MM.1S (cell line): ENCODE data around the gene PIGZ.

ENCODE experiments used
- DNase-seq: peaks from one replicate; pipeline ENCODE4 v3.0.0-alpha.2; 2015
- H2AFZ ChIP-seq: fragments of 300-600 bp; sonication (generic); 2 replicates; pipeline ENCODE4 v1.6.0; 2016; ENCODE audit warnings: antibody characterized with exemption, low read length
- H3F3A ChIP-seq: fragments of 300-600 bp; sonication (generic); 2 replicates; pipeline ENCODE4 v1.6.1; 2016; ENCODE audit warnings: mild to moderate bottlenecking, antibody characterized with exemption, low read length, moderate library complexity, mixed read lengths; ENCODE audit not compliant: insufficient read depth
- H3K27ac ChIP-seq: fragments of 300-600 bp; sonication (generic); 2 replicates; pipeline ENCODE4 v1.5.1; 2016; ENCODE audit warnings: mild to moderate bottlenecking, low read length
- H3K27me3 ChIP-seq: fragments of 300-600 bp; sonication (generic); replicated peaks from 2 replicates; pipeline ENCODE4 v1.6.0; 2016; ENCODE audit warnings: low read length; ENCODE audit not compliant: insufficient read depth
- H3K36me3 ChIP-seq: fragments of 300-600 bp; sonication (generic); replicated peaks from 2 replicates; pipeline ENCODE4 v1.6.1; 2016; ENCODE audit warnings: mild to moderate bottlenecking, low read length, mixed read lengths; ENCODE audit not compliant: insufficient read depth
- H3K4me1 ChIP-seq: fragments of 300-600 bp; sonication (generic); 2 replicates; pipeline ENCODE4 v1.6.1; 2016; ENCODE audit warnings: low read length, mixed read lengths
- H3K4me2 ChIP-seq: fragments of 300-600 bp; sonication (generic); 2 replicates; pipeline ENCODE4 v1.6.0; 2016; ENCODE audit warnings: low read depth, low read length
- H3K4me3 ChIP-seq: fragments of 300-600 bp; sonication (generic); 2 replicates; pipeline ENCODE4 v1.5.1; 2016; ENCODE audit warnings: low read length, mixed read lengths
- H3K79me2 ChIP-seq: fragments of 300-600 bp; sonication (generic); 2 replicates; pipeline ENCODE4 v1.6.1; 2016; ENCODE audit warnings: mixed run types, low read length, mixed read lengths
- H3K9ac ChIP-seq: fragments of 300-600 bp; sonication (generic); 2 replicates; pipeline ENCODE4 v1.6.1; 2016; ENCODE audit warnings: low read length, mixed read lengths
- H3K9me2 ChIP-seq: fragments of 300-600 bp; sonication (generic); replicated peaks from 2 replicates; pipeline ENCODE4 v1.6.1; 2016; ENCODE audit warnings: mild to moderate bottlenecking, low read length, mixed read lengths; ENCODE audit not compliant: insufficient read depth
- H3K9me3 ChIP-seq: fragments of 300-600 bp; sonication (generic); replicated peaks from 2 replicates; pipeline ENCODE4 v1.6.1; 2016; ENCODE audit warnings: mild to moderate bottlenecking, low read length, mixed read lengths; ENCODE audit not compliant: insufficient read depth
- H4K20me1 ChIP-seq: fragments of 300-600 bp; sonication (generic); 2 replicates; pipeline ENCODE4 v1.6.1; 2016; ENCODE audit warnings: mild to moderate bottlenecking, low read length, moderate library complexity, mixed read lengths; ENCODE audit not compliant: insufficient read depth
- EZH2 ChIP-seq: fragments of 300-600 bp; sonication (generic); optimal IDR thresholded peaks from 2 replicates; pipeline ENCODE3; 2017; ENCODE audit warnings: low read depth, mild to moderate bottlenecking, antibody characterized with exemption, low read length, mixed read lengths
- EZH2phosphoT487 ChIP-seq: fragments of 300-600 bp; sonication (generic); IDR thresholded peaks from 2 replicates; pipeline ENCODE4 v1.6.1; 2018; ENCODE audit warnings: antibody characterized with exemption, low read length
- TF ChIP-seq, protein P1 (sequence below): fragments of 300-600 bp; sonication (generic); IDR thresholded peaks from 2 replicates; pipeline ENCODE4 v1.5.1; 2016; ENCODE audit warnings: antibody characterized with exemption, low read length, mixed read lengths

Gene PIGZ

DNA sequence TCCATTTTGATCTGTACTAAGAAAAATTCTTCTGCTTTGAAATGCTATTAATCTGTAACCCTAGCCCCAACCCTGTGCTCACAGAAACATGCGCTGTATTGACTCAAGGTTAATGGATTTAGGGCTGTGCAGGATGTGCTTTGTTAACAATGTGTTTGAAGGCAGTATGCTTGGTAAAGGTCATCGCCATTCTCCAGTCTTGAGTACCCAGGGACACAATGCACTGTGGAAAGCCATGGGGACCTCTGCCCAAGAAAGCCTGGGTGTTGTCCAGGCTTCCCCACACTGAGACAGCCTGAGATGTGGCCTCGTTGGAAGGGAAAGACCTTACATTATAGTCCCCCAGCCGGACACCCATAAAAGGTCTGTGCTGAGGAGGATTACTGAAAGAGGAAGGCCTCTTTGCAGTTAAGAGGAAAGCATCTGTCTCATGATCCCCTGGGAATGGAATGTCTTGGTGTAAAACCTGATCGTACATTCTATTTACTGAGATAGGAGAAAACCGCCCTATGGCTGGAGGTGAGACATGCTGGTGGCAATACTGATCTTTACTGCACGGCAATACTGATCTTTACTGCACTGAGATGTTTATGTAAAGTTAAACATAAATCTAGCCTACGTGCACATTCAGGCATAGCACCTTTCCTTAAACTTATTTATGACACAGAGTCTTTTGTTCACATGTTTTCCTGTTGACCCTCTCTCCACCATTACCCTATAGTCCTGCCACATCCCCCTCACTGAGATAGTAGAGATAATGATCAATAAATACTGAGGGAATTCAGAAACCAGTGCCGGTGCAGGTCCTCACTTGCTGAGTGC lies 6.3 kb downstream of the PIGZ start:
- TF ChIP-seq EZH2 (no peak), EZH2phosphoT487 (no peak)
- TF ChIP-seq, protein P1, sequence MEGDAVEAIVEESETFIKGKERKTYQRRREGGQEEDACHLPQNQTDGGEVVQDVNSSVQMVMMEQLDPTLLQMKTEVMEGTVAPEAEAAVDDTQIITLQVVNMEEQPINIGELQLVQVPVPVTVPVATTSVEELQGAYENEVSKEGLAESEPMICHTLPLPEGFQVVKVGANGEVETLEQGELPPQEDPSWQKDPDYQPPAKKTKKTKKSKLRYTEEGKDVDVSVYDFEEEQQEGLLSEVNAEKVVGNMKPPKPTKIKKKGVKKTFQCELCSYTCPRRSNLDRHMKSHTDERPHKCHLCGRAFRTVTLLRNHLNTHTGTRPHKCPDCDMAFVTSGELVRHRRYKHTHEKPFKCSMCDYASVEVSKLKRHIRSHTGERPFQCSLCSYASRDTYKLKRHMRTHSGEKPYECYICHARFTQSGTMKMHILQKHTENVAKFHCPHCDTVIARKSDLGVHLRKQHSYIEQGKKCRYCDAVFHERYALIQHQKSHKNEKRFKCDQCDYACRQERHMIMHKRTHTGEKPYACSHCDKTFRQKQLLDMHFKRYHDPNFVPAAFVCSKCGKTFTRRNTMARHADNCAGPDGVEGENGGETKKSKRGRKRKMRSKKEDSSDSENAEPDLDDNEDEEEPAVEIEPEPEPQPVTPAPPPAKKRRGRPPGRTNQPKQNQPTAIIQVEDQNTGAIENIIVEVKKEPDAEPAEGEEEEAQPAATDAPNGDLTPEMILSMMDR, result no peak
- H3F3A ChIP-seq, result no peaks in the 10 kb centered on the region
- H3K9me2 ChIP-seq, result no peaks in the 10 kb centered on the region
- H3K36me3 ChIP-seq, result no peaks in the 10 kb centered on the region
- H3K4me1 ChIP-seq, result no peaks in the 10 kb centered on the region
- no peak overlapping the region for H3K4me2 ChIP-seq
- H2AFZ ChIP-seq, result no peak overlapping the region
- no peak overlapping the region for H3K4me3 ChIP-seq
- H3K79me2 ChIP-seq, result no peaks in the 10 kb centered on the region
- no peak overlapping the region for H3K9ac ChIP-seq
- no peaks in the 10 kb centered on the region for H3K9me3 ChIP-seq
- H3K27ac ChIP-seq, result no peak overlapping the region
- H4K20me1 ChIP-seq, result no peaks in the 10 kb centered on the region
- no peak for DNase-seq
- H3K27me3 ChIP-seq, result no peaks in the 10 kb centered on the region

DNA sequence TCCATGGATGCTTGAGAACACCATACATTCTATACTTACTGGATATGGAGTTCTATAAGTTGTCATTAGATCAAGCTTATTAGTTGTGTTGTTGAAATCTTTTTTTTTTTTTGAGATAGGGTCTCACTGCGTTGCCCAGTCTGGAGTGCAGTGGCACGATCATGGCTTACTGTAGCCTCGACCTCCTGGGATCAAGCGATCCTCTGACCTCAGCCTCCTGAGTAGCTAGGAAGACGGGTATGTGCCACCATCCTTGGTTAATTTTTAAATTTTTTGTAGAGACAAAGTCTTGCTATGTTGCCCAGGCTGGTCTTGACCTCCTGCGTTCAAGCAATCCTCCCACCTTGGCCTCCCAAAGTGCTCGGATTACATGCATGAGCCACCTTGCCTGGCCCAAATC lies 13.8 kb downstream of the PIGZ start:
- H3K9me3 ChIP-seq, result no peaks in the 10 kb centered on the region
- no peak overlapping the region for H3K4me2 ChIP-seq
- H3K27me3 ChIP-seq, result 0 out of 2 replicates have a peak, but pooled peaks cover 4% of the 10 kb centered on the region
- H3K9ac ChIP-seq, result no peak overlapping the region
- H3K79me2 ChIP-seq, result no peaks in the 10 kb centered on the region
- H4K20me1 ChIP-seq, result no peaks in the 10 kb centered on the region
- TF ChIP-seq EZH2phosphoT487, result no peak
- no peak for TF ChIP-seq EZH2
- TF ChIP-seq, protein P1, result no peak
- no peak overlapping the region for H2AFZ ChIP-seq
- no peaks in the 10 kb centered on the region for H3K9me2 ChIP-seq
- H3K36me3 ChIP-seq, result no peaks in the 10 kb centered on the region
- H3K4me3 ChIP-seq, result no peak overlapping the region
- no peak overlapping the region for H3K27ac ChIP-seq
- no peak for DNase-seq
- H3K4me1 ChIP-seq, result no peaks in the 10 kb centered on the region
- no peaks in the 10 kb centered on the region for H3F3A ChIP-seq

DNA sequence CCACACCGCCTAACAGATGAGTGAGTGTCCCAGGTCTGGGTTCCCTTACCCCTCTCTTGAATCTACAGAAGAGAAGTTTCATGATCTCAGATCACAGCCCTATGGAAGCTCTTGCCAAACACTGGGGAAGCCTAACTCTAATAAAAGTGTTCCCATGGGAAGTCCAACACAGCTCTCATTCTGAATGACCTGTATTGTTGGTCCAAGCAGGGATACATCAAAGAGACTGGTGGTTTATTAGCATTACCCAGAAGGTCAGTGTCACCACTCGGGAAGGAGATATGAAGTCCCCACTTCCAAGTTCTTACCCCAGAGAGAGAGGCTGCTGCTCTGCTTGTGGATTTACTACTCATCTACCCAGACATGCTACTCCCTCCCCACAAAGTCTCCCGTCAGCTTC lies 17.3 kb downstream of the PIGZ start:
- no peaks in the 10 kb centered on the region for H3K9me3 ChIP-seq
- H3K9ac ChIP-seq, result no peak overlapping the region
- H2AFZ ChIP-seq, result no peak overlapping the region
- no peaks in the 10 kb centered on the region for H3K79me2 ChIP-seq
- no peak overlapping the region for H3K4me2 ChIP-seq
- no peaks in the 10 kb centered on the region for H4K20me1 ChIP-seq
- no peak for TF ChIP-seq EZH2phosphoT487
- TF ChIP-seq, protein P1, result no peak
- H3F3A ChIP-seq, result no peaks in the 10 kb centered on the region
- no peak for DNase-seq
- H3K27ac ChIP-seq, result no peak overlapping the region
- H3K4me1 ChIP-seq, result no peaks in the 10 kb centered on the region
- H3K9me2 ChIP-seq, result no peaks in the 10 kb centered on the region
- H3K4me3 ChIP-seq, result no peak overlapping the region
- H3K27me3 ChIP-seq, result 0 out of 2 replicates have a peak, but pooled peaks cover 4% of the 10 kb centered on the region
- no peaks in the 10 kb centered on the region for H3K36me3 ChIP-seq
